A673 (cell line): ENCODE data around the gene TRPC4AP. TPM values are rescaled to one million over a fixed set of nuclear protein-coding genes. Genes with fewer than 3 reads are reported as not detected.

Experiments used
- BruUV-seq: library from RNA; stranded (reverse); fragments of 400-500 nt; replicated peaks from 2 replicates; lab custom pipeline; 2021; lab: Mats Ljungman, UMichigan
- CTCF ChIA-PET: fragments of 300-600 bp; sonication (Branson Sonifier 250); formaldehyde crosslinking; loops from one replicate; lab custom pipeline; 2022; ENCODE audit warnings: antibody characterized with exemption; lab: Charles Lee
- POLR2A ChIA-PET: fragments of 300-600 bp; sonication (Branson Sonifier 250); formaldehyde crosslinking; loops from one replicate; lab custom pipeline; 2022; ENCODE audit warnings: antibody characterized with exemption; ENCODE audit not compliant: low non-redundant PET; lab: Charles Lee
- DNase-seq: peaks from one replicate; pipeline ENCODE4 v3.0.0-alpha.2; 2015; ENCODE audit warnings: low spot score
- H3K27ac ChIP-seq: fragments of 200-600 bp; sonication (generic); 2 replicates; pipeline ENCODE4 v1.5.1; 2016; ENCODE audit warnings: mixed run types, low read depth, mild to moderate bottlenecking, mixed read lengths, antibody characterized with exemption, low read length; ENCODE audit not compliant: poor library complexity, severe bottlenecking
- H3K27me3 ChIP-seq: fragments of 200-600 bp; sonication (generic); replicated peaks from 2 replicates; pipeline ENCODE4 v1.6.1; 2017; ENCODE audit warnings: mixed run types, low read depth, mild to moderate bottlenecking, mixed read lengths, antibody characterized with exemption, low read length; ENCODE audit not compliant: insufficient read depth, poor library complexity
- H3K36me3 ChIP-seq: fragments of 200-600 bp; sonication (generic); 2 replicates; pipeline ENCODE4 v1.6.1; 2016; ENCODE audit warnings: mixed run types, mild to moderate bottlenecking, mixed read lengths, antibody characterized with exemption, low read length; ENCODE audit not compliant: insufficient read depth, poor library complexity, severe bottlenecking
- H3K4me1 ChIP-seq: fragments of 200-600 bp; sonication (generic); 2 replicates; pipeline ENCODE4 v1.6.1; 2017; ENCODE audit warnings: mixed run types, mild to moderate bottlenecking, mixed read lengths, antibody characterized with exemption, low read length; ENCODE audit not compliant: insufficient read depth, poor library complexity, severe bottlenecking
- H3K4me3 ChIP-seq: fragments of 200-600 bp; sonication (generic); 2 replicates; pipeline ENCODE4 v1.5.1; 2016; ENCODE audit warnings: low read depth, mixed run types, mild to moderate bottlenecking, mixed read lengths, low read length; ENCODE audit not compliant: poor library complexity, severe bottlenecking
- H3K9me3 ChIP-seq: fragments of 200-600 bp; sonication (generic); 2 replicates; pipeline ENCODE4 v1.6.1; 2016; ENCODE audit warnings: mixed run types, low read depth, mild to moderate bottlenecking, mixed read lengths, antibody characterized with exemption, low read length; ENCODE audit not compliant: poor library complexity, severe bottlenecking
- CTCF ChIP-seq: fragments of 300-800, 200-600 bp; sonication (generic); conservative IDR thresholded peaks from 2 replicates; pipeline ENCODE4 v1.5.1; 2017; ENCODE audit warnings: low read depth, mild to moderate bottlenecking, antibody characterized with exemption, low read length, moderate library complexity, mixed read lengths
- EZH2 ChIP-seq: fragments of 200-600 bp; sonication (generic); IDR thresholded peaks from 2 replicates; pipeline ENCODE4 v1.6.1; 2017; ENCODE audit warnings: borderline replicate concordance, low read depth, mild to moderate bottlenecking, mixed read lengths, antibody characterized with exemption, low read length; ENCODE audit not compliant: poor library complexity, severe bottlenecking
- intact Hi-C: fragments of 100-400 bp; cut with micrococcal nuclease; formaldehyde crosslinking; loops from one replicate; pipeline ENCODE4 v1.10.0; 2022; ENCODE audit not compliant: unreplicated experiment
- total RNA-seq: library from RNA; stranded (reverse); gene quantifications from 2 replicates; pipeline ENCODE4 v1.2.3, GENCODE V29; 2021

TRPC4AP gene
- total RNA-seq, 1 experiment from 2014 or later: 34.6 TPM

- no peak overlapping the region for H3K4me3 ChIP-seq
- no peak for TF ChIP-seq CTCF
- TF ChIP-seq EZH2: no peak
- no peaks in the 10 kb centered on the region for H3K4me1 ChIP-seq
- intact Hi-C loops: no loop called here
- no peak overlapping the region for H3K27ac ChIP-seq
- ChIA-PET CTCF (no interaction called here), POLR2A (no interaction called here)
- H3K36me3 ChIP-seq: peaks cover 30% of the 10 kb centered on the region
- no peak for DNase-seq
- H3K9me3 ChIP-seq: no peaks in the 10 kb centered on the region
- H3K27me3 ChIP-seq: no peaks in the 10 kb centered on the region
- no TSS peak for BruUV-seq
Measured at GRCh38 chr20:35017099-35017835, 75.3 kb downstream of the TRPC4AP start.

- BruUV-seq: no TSS peak
- Histone ChIP-seq H3K4me1 (no peaks in the 10 kb centered on the region), H3K27ac (no peak overlapping the region), H3K4me3 (no peak overlapping the region), H3K9me3 (no peaks in the 10 kb centered on the region), H3K27me3 (no peaks in the 10 kb centered on the region), H3K36me3 (peaks cover 37% of the 10 kb centered on the region)
- intact Hi-C loops: no loop called here
- no peak for DNase-seq
- POLR2A ChIA-PET: interaction anchor here (0.6 kb wide), 1 partner anchor 21 kb away, joined by 11 read pairs; no protein-coding TSS in a partner anchor
- CTCF ChIA-PET: no interaction called here
- TF ChIP-seq EZH2 (no peak), CTCF (no peak)
Measured at GRCh38 chr20:35015863-35016193, 76.8 kb downstream of the TRPC4AP start.

- ChIA-PET CTCF (no interaction called here), POLR2A (no interaction called here)
- intact Hi-C loops: no loop called here
- no TSS peak for BruUV-seq
- Histone ChIP-seq H3K4me1 (no peaks in the 10 kb centered on the region), H3K27ac (no peak overlapping the region), H3K4me3 (no peak overlapping the region), H3K36me3 (peaks cover 31% of the 10 kb centered on the region), H3K9me3 (no peaks in the 10 kb centered on the region), H3K27me3 (no peaks in the 10 kb centered on the region)
- TF ChIP-seq EZH2: no peak
- TF ChIP-seq CTCF: no peak
- no peak for DNase-seq
Measured at GRCh38 chr20:35014537-35014936, 78.1 kb downstream of the TRPC4AP start.
